Caki2 (cell line): ENCODE results near the gene SPI1. TPM values are rescaled to one million over a fixed set of nuclear protein-coding genes. Genes with fewer than 3 reads are reported as not detected.
A peak's percentile ranks its signal among the peaks of the same experiment; 100 is the strongest.

Experiments used
- DNase-seq: peaks from one replicate; pipeline ENCODE4 v3.0.0-alpha.2; 2015; ENCODE audit warnings: low read depth
- in situ Hi-C: cut with HindIII; loops from 2 replicates; pipeline ENCODE4 v1.10.0; 2016; ENCODE audit warnings: low sequenced_read_pairs, low pct_unique_long_range_greater_than_20kb, mixed read lengths
- total RNA-seq: library from RNA; depleted of rRNA; stranded (reverse); fragments of >200 nt; shearing (Covaris generic); gene quantifications from 2 replicates; pipeline ENCODE4 v1.2.3, GENCODE V29; 2014; ENCODE audit warnings: low replicate concordance

Gene SPI1
- total RNA-seq, 1 experiment from 2014 or later: not detected

- in situ Hi-C loops: no loop called here
- peak; percentile 31 for DNase-seq
Observed at GRCh38 chr11:47373876-47374719, 4.2 kb downstream of the SPI1 start.

GRCh38 chr11:47372422-47372821 is 5.9 kb downstream of the SPI1 start:
- in situ Hi-C loops: no loop called here
- no peak for DNase-seq

GRCh38 chr11:47369676-47370075 is 8.7 kb downstream of the SPI1 start:
- no peak for DNase-seq
- in situ Hi-C loops: no loop called here

GRCh38 chr11:47366020-47366490 is 12.3 kb downstream of the SPI1 start:
- in situ Hi-C loops: no loop called here
- no peak for DNase-seq

- in situ Hi-C loops: no loop called here
Observed at GRCh38 chr11:47361419-47361818, 16.9 kb downstream of the SPI1 start.

GRCh38 chr11:47360341-47360740 is 18.0 kb downstream of the SPI1 start:
- in situ Hi-C loops: no loop called here

More at GRCh38 chr11:47361419-47361818, 16.9 kb downstream of the SPI1 start:
- DNase-seq: no peak

GRCh38 chr11:47359586-47359985 is 18.8 kb downstream of the SPI1 start:
- in situ Hi-C loops: no loop called here
- no peak for DNase-seq

More at GRCh38 chr11:47360341-47360740, 18.0 kb downstream of the SPI1 start:
- no peak for DNase-seq

GRCh38 chr11:47359162-47359561 is 19.2 kb downstream of the SPI1 start:
- in situ Hi-C loops: no loop called here
- no peak for DNase-seq

- in situ Hi-C loops: no loop called here
- DNase-seq: no peak
Observed at GRCh38 chr11:47358731-47359051, 19.7 kb downstream of the SPI1 start.

- in situ Hi-C loops: no loop called here
- DNase-seq: no peak
Observed at GRCh38 chr11:47357985-47358730, 20.2 kb downstream of the SPI1 start.

- in situ Hi-C loops: no loop called here
- no peak for DNase-seq
Observed at GRCh38 chr11:47356998-47357329, 21.4 kb downstream of the SPI1 start.

GRCh38 chr11:47356129-47356997 is 22.0 kb downstream of the SPI1 start:
- no peak for DNase-seq
- in situ Hi-C loops: no loop called here

GRCh38 chr11:47355283-47356128 is 22.8 kb downstream of the SPI1 start:
- DNase-seq: peak; percentile 78
- in situ Hi-C loops: no loop called here

GRCh38 chr11:47354913-47355282 is 23.4 kb downstream of the SPI1 start:
- DNase-seq: no peak
- in situ Hi-C loops: no loop called here

- DNase-seq: no peak
- in situ Hi-C loops: no loop called here
Observed at GRCh38 chr11:47353978-47354774, 24.2 kb downstream of the SPI1 start.

GRCh38 chr11:47352556-47352955 is 25.8 kb downstream of the SPI1 start, which contains the start of gene MYBPC3:
MYBPC3 (minus strand) TSS chr11:47352702; CDS start chr11:47352647, 55 bp downstream.
- in situ Hi-C loops: no loop called here

More at GRCh38 chr11:47352556-47352955, 25.8 kb downstream of the SPI1 start, which contains the start of gene MYBPC3:
- no peak for DNase-seq
